Stimulated activated CD4-positive, alpha-beta T cell treated with anti-CD3 and anti-CD28 coated beads, Interleukin-4, amount 100 ng/mL, for 4 hours (primary cell): ENCODE data around the gene GABBR1.
A peak's percentile ranks its signal among the peaks of the same experiment; 100 is the strongest.

ENCODE experiments used
- DNase-seq, 2 experiments: peaks; one replicate each; pipeline ENCODE4 v3.0.0-alpha.2; 2020

Gene GABBR1

DNA sequence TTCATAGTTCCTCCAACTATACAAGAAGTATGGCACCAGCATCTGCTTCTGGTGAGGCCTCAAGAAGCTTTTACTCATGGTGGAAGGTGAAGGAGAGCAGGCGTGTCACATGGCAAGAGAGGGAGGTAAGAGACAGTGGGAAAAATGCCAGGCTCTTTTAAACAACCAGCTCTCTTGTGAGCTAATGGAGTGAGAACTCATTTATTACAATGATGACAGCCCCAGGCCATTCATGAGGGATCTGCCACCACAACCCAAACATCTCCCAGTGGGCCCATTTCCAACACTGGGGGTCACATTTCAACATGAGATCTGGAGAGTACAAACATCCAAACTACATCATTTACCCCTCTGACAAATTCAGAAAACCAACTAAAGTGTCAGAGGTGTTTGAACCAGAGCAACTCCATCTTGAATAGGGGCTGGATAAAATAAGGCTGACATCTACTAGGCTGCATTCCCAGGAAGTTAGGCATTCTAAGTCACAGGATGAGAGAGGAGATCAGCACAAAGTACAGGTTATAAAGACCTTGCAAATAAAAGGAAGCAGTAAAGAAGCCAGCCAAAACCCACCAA, 71.3 kb downstream of the GABBR1 start:
- DNase-seq: no peak

DNA sequence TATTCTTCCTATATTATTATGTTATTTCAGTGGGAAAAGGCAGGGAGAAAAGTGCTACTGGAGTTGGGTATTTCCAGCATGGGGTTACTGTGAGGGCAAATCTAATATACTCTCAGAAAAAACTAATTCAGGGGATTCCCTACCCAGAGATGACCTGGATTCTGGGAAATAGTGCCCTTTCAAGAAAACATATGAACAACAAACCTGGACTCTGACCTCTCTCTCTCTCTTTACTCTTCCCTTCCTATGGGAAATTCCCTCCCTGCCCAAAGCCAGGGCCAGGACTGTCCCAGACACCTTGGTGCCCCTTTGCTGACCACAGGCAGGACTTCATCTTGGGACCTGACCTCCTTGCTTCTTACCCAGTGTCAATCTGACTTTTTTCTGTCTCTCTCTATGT, 71.9 kb downstream of the GABBR1 start:
- DNase-seq: no peak

DNA sequence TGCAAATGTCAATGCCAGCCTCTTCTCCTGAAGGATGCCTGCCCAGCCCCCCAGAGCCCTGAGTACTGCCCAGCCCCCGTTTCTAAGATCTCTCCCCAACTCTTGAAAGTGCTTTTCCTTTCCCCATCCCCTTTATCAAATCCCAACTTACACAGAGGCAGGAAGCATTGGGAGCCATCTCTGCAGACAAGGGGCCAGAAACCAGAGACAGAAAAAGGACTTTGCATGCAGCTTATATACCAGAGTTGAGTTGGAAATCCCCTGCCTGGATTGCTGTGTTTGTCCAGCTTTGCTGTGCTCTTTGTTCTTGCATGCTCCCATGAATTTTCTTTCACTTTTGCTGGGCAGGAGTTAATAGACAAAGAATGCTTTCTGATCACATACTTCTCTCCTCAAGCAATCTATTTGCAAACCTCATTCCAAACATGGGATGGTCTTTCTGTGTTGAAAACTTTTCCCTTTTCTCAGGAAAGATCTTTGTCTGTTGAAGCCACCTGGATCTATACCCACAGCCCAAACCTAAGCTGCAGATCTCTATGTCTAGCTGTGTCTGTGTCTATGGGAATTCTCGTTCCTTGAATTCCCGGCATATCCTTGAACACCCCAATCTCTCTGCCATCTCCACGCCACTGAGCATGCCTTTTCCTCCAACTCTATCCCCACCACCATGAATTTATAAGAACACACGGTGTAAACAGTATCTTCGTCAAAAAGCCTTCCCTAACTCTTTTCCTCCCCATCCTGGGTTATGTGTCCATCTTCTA, 73.3 kb downstream of the GABBR1 start, which contains the start of gene UBD:
Gene UBD, minus strand, starts transcription at position 209 of the 764 bp plus-strand sequence. Its CDS starts 31 bp downstream, at position 178.
- DNase-seq: no peak

- no peak for DNase-seq
These were observed 74.4 kb downstream of the GABBR1 start for GRCh38 chr6:29558439-29559079.

DNA sequence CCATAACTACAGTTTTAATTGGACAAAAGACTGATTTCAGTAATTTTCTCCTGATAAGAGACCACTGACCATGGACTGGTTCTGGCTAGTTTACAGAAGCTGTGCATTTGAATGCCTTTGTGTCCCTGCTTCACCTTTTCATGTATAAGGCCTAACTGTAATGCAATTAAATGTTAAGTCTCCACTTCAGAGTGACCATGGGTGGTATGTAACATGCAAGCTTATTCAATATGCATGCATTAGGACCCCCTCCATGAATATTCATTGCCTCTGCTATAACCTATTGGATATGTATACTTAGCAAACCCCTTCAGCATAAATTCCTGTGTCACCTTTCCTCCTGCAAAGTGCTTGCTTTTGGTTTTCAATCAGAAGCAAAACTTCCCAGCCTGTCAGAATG, 75.7 kb downstream of the GABBR1 start:
- DNase-seq: no peak

DNA sequence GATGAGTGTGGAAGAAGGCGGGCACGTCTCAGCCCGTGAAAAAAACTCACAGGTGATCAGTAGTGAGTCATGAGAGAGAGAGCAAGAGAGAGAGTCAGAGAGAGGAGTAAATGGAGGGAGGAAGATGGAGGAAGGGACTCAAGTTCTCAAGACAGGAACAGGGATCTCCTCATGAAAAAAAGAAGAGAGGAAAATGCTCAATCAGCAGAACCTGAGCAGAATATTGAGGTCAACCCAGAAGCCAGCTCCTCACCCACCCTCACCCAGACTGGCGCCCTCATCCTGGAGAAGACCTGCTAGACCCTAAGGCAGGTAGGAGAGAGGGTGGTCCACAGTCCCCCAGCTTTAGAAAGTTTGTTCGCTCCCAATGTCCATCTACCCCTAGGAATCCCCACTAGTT, 78.2 kb downstream of the GABBR1 start:
- DNase-seq: no peak

GRCh38 chr6:29553268-29554057, 79.5 kb downstream of the GABBR1 start:
- DNase-seq: peak; percentile 22 to 27

DNA sequence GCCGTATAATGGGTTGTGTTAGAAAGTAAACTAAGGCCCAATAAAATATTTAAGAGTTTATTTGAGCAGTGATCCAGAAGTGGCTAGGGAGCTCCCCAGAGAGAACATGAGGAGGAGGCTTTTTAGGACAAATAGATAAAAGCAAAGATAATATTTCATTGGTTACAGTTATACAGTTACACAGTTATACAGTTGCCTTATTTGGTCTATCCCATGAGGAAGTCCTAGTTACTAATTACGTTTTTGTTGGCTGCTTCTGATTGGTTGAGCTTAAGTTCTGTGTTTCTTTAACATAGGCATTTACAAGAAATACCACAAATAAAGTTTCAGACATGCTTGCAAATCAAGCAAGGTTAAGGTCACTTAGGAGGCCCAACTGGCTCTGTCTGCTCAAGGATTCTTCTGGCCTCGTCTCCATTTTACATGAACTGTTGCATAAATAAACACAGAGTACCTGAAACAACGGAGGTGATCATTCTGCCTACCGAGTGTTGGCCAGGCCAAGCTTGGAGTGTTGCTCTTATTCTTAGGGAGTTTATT, 80.4 kb downstream of the GABBR1 start:
- no peak for DNase-seq

DNA sequence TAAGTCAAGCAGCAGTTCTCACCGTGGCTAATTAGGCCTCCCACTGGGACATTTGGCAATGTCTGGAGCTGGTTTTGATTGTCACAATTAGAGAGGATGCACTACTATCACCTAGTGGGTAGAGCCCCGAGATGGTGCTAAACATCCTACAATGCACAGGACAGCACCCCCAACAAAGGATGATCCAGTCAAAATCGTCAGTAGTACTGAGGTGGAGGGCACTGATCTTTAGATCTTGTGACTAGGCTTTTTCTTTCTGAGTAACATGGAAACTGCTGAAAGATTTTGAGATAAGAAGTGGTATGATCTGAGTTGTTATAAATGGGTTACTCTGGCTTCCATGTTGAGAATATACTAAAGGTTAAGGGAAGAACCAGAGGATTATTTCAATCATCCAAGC, 85.4 kb downstream of the GABBR1 start:
- no peak for DNase-seq

DNA sequence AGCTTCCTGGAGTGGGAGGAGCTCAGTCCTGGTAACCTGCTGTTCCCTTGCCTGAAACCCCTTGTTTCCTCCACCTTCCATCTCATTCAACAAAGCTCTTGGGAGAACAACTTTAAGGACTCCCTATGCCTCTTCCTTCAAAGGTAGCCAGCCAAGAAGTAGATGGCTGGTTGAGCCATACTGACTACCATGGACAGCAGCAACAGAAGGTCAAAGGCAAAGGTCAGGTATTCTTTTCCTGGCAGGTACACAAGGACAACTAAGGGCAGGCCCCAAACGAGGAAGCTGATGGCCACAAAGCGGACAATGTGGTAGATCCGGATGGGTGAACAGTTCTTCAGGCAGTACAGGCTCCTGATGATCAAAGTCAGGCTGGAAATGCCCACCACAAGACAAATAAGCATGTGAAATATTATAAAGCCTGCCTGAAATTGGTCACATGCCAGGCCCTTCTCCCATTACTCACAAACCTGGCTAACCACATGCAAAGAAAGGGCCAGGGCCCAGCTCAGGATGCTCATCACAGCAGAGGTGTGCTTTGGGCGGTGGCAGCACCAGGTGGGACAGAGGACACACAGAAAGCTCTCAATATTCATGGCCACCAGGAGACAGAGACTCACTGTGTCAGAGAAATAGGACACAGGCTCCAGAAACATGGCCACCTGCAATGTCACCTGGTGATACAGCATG, 95.1 kb downstream of the GABBR1 start:
- no peak for DNase-seq

- DNase-seq: no peak
These were observed 100.5 kb downstream of the GABBR1 start for GRCh38 chr6:29532320-29532951.

DNA sequence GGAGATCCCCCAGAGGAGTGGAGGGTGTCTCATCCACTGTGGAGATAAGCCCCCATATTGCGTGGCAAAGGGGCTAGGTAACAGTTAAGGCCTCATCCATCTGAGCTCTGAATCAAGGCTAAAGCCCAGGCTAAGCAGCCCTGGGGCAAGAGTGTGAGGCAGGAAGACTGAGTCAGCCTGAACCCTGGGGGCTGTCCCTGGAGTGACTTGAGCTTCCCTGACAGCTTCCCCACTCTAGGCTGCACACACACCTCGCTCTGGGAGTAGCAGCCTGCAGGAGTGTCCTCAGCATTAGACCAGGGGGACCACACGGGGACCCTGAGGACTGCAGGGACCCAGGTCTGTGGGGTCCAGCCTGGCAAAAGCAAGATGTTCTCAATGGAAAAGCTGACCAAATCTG, 101.3 kb downstream of the GABBR1 start:
- peak in 1 of 2 experiments; percentile 17 for DNase-seq

DNA sequence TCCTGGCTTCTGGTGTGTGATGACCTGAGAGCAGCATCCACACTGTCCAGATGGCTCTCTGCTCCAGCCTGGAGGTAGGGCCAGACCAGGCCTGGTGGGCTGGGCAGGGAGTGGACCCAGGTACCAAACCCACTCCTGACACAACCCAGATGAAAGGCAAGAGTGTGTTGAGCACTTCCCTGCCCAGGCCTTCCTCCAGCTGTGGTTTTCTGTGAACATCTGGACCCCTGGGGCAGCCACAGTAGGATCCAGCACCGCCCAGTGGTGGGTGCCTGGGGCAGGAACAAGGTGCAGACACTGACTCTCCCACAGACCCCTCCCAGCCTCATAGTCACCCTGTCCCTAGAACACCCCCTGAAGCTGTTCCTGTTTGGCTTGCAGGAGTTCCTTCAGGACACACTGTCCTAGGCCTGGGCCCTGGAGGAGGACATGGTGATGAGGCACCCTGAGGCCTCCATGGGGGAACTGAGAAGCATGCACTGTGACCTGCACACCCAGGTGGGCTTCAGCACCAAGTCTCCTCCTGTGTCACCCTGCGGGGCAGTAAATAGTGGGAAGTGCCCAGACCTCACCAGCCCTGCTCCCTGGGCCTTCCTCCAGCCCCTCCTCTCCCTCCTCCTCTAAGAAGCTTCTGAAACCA, 102.2 kb downstream of the GABBR1 start:
- DNase-seq: no peak

DNA sequence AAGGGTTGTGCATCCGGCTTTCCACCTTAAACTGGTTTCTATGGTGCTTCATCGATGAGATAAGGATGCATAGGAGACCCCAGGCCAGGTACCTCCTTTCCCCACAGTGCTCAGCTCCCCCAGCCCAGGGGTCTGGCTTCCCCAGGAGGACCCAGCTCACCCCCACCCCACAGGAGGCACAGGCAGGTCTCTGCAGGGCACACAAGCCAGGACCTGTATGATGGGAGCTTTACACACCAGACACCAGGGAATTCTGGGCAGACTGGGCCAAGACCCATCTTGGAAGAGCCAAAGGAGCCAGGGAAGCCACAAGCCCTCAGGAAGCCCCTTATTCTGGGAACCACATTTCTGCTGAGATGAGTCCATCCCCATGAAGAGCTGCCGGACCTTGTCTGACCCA, 103.0 kb downstream of the GABBR1 start:
- DNase-seq: no peak

DNA sequence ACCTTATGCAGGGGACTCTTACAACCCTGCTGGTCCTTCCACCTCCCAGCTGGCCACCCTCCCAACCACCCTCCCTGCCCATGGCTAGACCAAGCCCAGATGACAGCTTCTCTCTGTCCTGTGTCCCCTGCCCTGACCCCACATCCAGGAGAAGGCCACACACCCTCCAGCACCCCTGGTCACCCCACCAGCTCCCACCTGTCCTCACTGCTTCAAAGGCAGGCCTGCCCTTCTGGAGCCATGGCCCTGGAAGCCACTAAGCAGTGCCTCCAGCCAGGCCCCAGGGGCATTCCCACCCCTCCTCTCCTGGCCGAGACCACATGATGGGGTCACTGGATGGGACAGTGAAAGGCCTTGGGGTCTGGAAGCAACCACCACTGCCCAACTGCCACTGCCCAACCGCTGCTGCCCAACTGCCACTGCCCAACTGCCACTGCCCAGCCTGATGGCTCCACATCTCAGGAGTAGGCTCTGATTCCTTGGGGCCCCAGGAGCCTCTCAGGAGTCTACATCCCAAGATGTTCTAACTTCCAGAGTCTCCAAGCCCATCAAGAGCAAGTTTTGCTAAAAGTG, 103.9 kb downstream of the GABBR1 start:
- DNase-seq: no peak

- DNase-seq: no peak
These were observed 104.6 kb downstream of the GABBR1 start for GRCh38 chr6:29528300-29528931.

GRCh38 chr6:29527564-29527963, 105.4 kb downstream of the GABBR1 start:
- no peak for DNase-seq

DNA sequence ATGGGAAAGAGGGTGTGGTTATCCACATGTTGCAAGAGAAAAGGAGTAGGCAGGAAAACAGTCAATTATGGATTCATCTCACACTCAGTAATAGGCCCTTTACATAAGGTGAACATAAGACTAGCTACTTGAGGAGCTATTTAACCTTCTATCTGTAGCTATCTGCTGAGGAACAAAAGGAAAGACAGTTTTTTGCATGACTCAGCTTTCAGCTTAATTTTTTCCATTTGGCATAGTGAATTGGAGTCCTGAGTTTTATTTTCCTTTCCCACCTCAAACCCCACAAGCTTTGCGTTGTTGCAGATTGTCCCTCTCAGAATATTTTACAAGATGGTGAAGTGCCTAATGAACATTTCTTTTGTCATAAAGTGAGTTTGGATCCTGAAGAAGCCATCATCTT, 105.9 kb downstream of the GABBR1 start:
- DNase-seq: no peak

DNA sequence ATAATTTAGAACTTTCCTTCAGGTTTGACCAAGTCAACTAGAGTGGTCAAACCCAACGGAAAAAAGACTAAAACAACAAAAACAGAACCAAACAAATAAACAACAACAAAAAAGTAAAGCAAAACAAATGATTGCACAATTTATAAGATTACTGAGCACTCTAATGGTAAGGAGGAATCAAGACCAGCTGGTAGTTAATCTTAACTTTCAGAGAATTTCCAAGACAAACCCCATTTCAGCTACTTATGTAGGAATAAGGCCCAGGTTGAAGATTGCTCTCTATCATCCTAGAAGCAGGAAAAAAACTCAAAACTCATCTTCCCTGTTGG, 107.7 kb downstream of the GABBR1 start:
- DNase-seq: no peak

DNA sequence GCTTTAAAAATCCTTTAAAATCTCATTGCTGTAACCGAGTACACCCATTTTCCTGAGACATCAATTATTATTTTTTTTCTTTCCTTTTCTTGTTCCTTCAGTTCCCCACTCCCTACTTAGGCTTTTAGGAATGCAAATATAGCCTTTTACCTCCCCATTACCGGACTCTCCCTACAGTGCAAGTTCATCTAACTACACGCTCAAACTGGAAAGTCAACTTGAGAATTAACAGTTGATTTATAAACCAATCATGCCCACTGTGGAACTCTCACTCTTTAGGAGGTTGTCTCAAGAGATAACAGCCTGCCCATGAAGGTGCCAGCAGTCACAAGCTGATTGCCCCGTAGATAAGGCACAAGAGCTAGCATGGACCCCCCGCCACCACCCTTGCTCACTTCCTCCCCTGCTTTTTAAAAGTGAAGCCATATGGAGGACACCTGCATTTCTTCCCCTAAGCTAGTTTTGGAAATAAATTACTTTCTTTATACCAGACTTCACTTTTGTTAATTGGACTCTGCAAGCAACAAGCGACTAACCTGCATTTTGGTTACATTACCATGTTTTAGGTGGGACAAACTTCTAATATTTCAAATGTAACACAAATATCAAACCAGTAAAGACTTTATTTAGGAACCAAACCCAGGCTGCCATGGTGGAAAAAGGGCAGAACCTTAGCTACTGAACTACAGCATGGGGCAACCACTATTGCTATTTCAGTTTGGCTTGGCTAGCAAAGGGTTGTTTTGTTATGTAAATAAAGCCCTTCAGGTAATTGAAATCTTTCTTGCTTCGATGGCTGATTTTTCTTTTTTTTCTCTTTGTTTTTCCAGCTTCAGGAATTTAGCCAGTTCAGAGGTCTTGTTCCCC, 108.3 kb downstream of the GABBR1 start:
- DNase-seq: no peak
